SK-N-SH treated with all-trans-retinoic acid at 6 μM for 48 hours (cell line): ENCODE measurements around the gene LMF1.

Experiments used
- BACH2 ChIP-seq: fragments of 250-450 bp; sonication (Bioruptor Pico); IDR thresholded peaks from 2 replicates; pipeline ENCODE4 v1.9.0; 2021; ENCODE audit warnings: mild to moderate bottlenecking, borderline replicate concordance
- ESRRG ChIP-seq: fragments of 250-450 bp; sonication (Bioruptor Pico); IDR thresholded peaks from 2 replicates; pipeline ENCODE4 v1.6.1; 2021; ENCODE audit warnings: mild to moderate bottlenecking
- OSR1 ChIP-seq: fragments of 250-450 bp; sonication (Bioruptor Pico); IDR thresholded peaks from 2 replicates; pipeline ENCODE4 v1.8.0; 2022; ENCODE audit warnings: moderate library complexity, mild to moderate bottlenecking, inconsistent platforms
- RARB ChIP-seq: fragments of 250-450 bp; sonication (Bioruptor Pico); IDR thresholded peaks from 2 replicates; pipeline ENCODE4 v1.8.0; 2021; ENCODE audit warnings: mild to moderate bottlenecking, moderate library complexity
- TCF4 ChIP-seq: fragments of 250-450 bp; sonication (Bioruptor Pico); IDR thresholded peaks from 2 replicates; pipeline ENCODE4 v1.8.0; 2021; ENCODE audit warnings: mild to moderate bottlenecking, moderate library complexity, borderline replicate concordance
- ZFP30 ChIP-seq: fragments of 450-650 bp; formaldehyde crosslinking; IDR thresholded peaks from 2 replicates; pipeline ENCODE4 v1.5.0; 2022; ENCODE audit warnings: mild to moderate bottlenecking, moderate library complexity
- ZNF565 ChIP-seq: fragments of 450-650 bp; formaldehyde crosslinking; conservative IDR thresholded peaks from 2 replicates; pipeline ENCODE4 v1.5.0; 2020; ENCODE audit warnings: low read depth, mild to moderate bottlenecking, moderate library complexity
- TF ChIP-seq, protein P1 (sequence below): fragments of 250-450 bp; sonication (Bioruptor Pico); IDR thresholded peaks from 2 replicates; pipeline ENCODE4 v1.8.0; 2021; ENCODE audit warnings: low read depth, mild to moderate bottlenecking, moderate library complexity, borderline replicate concordance

DNA sequence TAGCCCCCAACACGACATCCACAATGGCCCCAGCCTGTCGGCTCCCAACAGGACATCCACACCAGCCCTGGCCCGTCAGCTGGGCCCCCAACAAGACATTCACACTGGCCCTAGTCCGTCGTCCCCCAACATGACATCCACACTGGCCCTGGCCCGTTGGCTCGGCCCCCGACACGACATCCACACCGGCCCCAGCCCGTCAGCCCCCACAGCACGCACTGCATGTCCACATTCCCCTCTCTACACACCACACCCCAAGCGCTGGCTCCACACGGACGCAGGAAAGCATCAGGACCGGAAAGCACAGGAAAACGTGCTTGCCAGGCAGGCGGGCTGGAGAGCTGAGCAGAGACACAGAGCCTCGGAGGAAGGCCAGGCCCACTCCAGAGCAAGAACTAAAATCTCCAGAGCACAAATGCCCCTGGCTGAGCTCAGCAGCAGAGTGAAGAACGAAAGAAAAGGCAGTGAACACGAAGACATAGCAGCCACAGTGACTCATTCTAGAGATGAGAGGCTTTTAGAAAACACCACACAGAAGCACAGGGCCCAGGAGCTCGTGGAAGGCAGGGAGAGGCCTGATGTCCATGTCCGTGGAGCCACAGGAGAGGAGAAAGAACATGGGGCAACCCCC lies 50.6 kb downstream of the LMF1 start:
- TF ChIP-seq ZFP30 (no peak), TCF4 (CRISPR knock-in tag) (no peak), OSR1 (CRISPR knock-in tag) (no peak), ESRRG (CRISPR knock-in tag) (no peak), BACH2 (no peak), ZNF565 (no peak), RARB (CRISPR knock-in tag) (no peak)
- TF ChIP-seq, protein P1, sequence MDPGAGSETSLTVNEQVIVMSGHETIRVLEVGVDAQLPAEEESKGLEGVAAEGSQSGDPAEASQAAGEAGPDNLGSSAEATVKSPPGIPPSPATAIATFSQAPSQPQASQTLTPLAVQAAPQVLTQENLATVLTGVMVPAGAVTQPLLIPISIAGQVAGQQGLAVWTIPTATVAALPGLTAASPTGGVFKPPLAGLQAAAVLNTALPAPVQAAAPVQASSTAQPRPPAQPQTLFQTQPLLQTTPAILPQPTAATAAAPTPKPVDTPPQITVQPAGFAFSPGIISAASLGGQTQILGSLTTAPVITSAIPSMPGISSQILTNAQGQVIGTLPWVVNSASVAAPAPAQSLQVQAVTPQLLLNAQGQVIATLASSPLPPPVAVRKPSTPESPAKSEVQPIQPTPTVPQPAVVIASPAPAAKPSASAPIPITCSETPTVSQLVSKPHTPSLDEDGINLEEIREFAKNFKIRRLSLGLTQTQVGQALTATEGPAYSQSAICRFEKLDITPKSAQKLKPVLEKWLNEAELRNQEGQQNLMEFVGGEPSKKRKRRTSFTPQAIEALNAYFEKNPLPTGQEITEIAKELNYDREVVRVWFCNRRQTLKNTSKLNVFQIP (CRISPR knock-in tag) = no peak
